Loucy (cell line): ENCODE results near the gene ZNF385D.

Source experiments
- EZH2phosphoT487 ChIP-seq: fragments of 200-600 bp; IDR thresholded peaks from 2 replicates; pipeline ENCODE4 v1.6.1; 2018; ENCODE audit warnings: antibody characterized with exemption, mild to moderate bottlenecking, moderate library complexity, borderline replicate concordance
- TF ChIP-seq, protein P1 (sequence below): fragments of 200-600 bp; sonication (generic); conservative IDR thresholded peaks from 2 replicates; pipeline ENCODE4 v1.5.1; 2014; ENCODE audit warnings: mild to moderate bottlenecking, antibody characterized with exemption, low read length

DNA sequence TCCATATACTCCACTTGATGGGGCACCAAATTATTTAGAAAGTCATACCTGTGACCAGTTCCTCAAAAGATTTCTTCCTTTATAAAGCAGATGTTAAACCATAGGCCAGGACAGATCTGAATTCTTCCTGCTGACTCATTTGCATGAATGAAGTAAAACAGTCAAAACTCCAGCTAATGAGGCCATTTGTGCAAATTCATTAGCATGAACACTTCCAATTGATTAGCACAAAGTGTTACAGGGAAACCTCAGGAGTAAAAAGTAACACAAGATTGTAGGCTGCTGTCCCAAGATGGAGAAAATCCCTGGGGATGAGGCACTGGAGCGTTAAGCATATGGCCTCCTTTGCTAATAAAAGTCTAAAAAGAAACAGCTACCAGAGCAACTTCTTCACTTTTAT lies 149.8 kb downstream of the ZNF385D start:
- TF ChIP-seq, protein P1, sequence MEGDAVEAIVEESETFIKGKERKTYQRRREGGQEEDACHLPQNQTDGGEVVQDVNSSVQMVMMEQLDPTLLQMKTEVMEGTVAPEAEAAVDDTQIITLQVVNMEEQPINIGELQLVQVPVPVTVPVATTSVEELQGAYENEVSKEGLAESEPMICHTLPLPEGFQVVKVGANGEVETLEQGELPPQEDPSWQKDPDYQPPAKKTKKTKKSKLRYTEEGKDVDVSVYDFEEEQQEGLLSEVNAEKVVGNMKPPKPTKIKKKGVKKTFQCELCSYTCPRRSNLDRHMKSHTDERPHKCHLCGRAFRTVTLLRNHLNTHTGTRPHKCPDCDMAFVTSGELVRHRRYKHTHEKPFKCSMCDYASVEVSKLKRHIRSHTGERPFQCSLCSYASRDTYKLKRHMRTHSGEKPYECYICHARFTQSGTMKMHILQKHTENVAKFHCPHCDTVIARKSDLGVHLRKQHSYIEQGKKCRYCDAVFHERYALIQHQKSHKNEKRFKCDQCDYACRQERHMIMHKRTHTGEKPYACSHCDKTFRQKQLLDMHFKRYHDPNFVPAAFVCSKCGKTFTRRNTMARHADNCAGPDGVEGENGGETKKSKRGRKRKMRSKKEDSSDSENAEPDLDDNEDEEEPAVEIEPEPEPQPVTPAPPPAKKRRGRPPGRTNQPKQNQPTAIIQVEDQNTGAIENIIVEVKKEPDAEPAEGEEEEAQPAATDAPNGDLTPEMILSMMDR: no peak
- TF ChIP-seq EZH2phosphoT487: no peak
